GM19463 (cell line): Measurements from ENCODE around the gene EXOC3.

Experiments
- ATAC-seq: cut with Tn5 transposase; IDR thresholded peaks from one replicate; pipeline ENCODE4 v1.9.1; 2021; ENCODE audit warnings: mild to moderate bottlenecking, moderate library complexity; ENCODE audit not compliant: unreplicated experiment

Gene EXOC3

GRCh38 chr5:437281-437771 is 5.7 kb upstream of the EXOC3 start:
- ATAC-seq = no peak

GRCh38 chr5:438481-438981 is 4.4 kb upstream of the EXOC3 start:
- no peak for ATAC-seq

- ATAC-seq = no peak
These were observed 3.8 kb upstream of the EXOC3 start for GRCh38 chr5:439181-439580.

GRCh38 chr5:439636-440035 is 3.3 kb upstream of the EXOC3 start:
- no peak for ATAC-seq

- no peak for ATAC-seq
These were observed 2.4 kb upstream of the EXOC3 start for GRCh38 chr5:440401-441201.

GRCh38 chr5:441996-442334 is 1.0 kb upstream of the EXOC3 start:
- ATAC-seq = no peak

GRCh38 chr5:443239-444151 is 519 bp downstream of the EXOC3 start:
- no peak for ATAC-seq

- ATAC-seq = no peak
These were observed 1.2 kb downstream of the EXOC3 start for GRCh38 chr5:444226-444625.

GRCh38 chr5:445591-445990 is 2.6 kb downstream of the EXOC3 start:
- ATAC-seq = no peak

- no peak for ATAC-seq
These were observed 3.3 kb downstream of the EXOC3 start for GRCh38 chr5:446066-446882.

- no peak for ATAC-seq
These were observed 3.9 kb downstream of the EXOC3 start for GRCh38 chr5:446883-447263.

- no peak for ATAC-seq
These were observed 4.5 kb downstream of the EXOC3 start for GRCh38 chr5:447501-447900.

GRCh38 chr5:448061-448765 is 5.2 kb downstream of the EXOC3 start:
- ATAC-seq = no peak

GRCh38 chr5:448766-449090 is 5.8 kb downstream of the EXOC3 start:
- ATAC-seq = no peak

- no peak for ATAC-seq
These were observed 6.2 kb downstream of the EXOC3 start for GRCh38 chr5:449151-449550.

GRCh38 chr5:451587-452458 is 8.8 kb downstream of the EXOC3 start:
- no peak for ATAC-seq

GRCh38 chr5:452978-453710 is 10.2 kb downstream of the EXOC3 start:
- no peak for ATAC-seq

- ATAC-seq = no peak
These were observed 10.9 kb downstream of the EXOC3 start for GRCh38 chr5:453725-454481.
